Measurements from ENCODE around the gene PATE2.

Gene PATE2

GRCh38 chr11:125787827-125788226 is 9.2 kb upstream of the PATE2 start, which contains the start of gene PATE3:
Gene PATE3, plus strand, starts transcription at chr11:125788127. Its CDS starts 25 bp downstream, at chr11:125788152.
- no peak within 1 kb of the TSS for H3K4me3 ChIP-seq (ENCODE audit: low read length)
- no peaks in the 10 kb centered on the region for H3F3A ChIP-seq (ENCODE audit: control insufficient read depth, insufficient read depth)
- no peaks in the 10 kb centered on the region for H3K9me2 ChIP-seq (replicated peaks; ENCODE audit: control insufficient read depth, low read length)
- H3K4me1 ChIP-seq (ENCODE audit: control insufficient read depth, low read length), result no peaks in the 10 kb centered on the region
- H4K20me1 ChIP-seq (ENCODE audit: control insufficient read depth, insufficient read depth, low read depth, low read length), result no peaks in the 10 kb centered on the region
- TF ChIP-seq CTCF (IDR thresholded peaks at IDR 0.05; ENCODE audit: low read depth, low read length, poor library complexity, severe bottlenecking), result no peak
- no peak for TF ChIP-seq EZH2phosphoT487 (IDR thresholded peaks at IDR 0.05; ENCODE audit: borderline replicate concordance, low read length)
- no peak within 1 kb of the TSS for H3K4me2 ChIP-seq (ENCODE audit: low read length)
- no peaks in the 10 kb centered on the region for H3K27me3 ChIP-seq (ENCODE audit: control insufficient read depth, low read length)
- H3K79me2 ChIP-seq (ENCODE audit: control insufficient read depth, low read length), result no peaks in the 10 kb centered on the region
- no peaks in the 10 kb centered on the region for H3K9me3 ChIP-seq (ENCODE audit: control insufficient read depth, insufficient read depth, low read length)
- no peaks in the 10 kb centered on the region for H3K36me3 ChIP-seq (ENCODE audit: control insufficient read depth, low read length)
- no peak within 1 kb of the TSS for H3K27ac ChIP-seq (ENCODE audit: low read depth, low read length)

GRCh38 chr11:125784678-125785077 is 6.0 kb upstream of the PATE2 start:
- no peaks in the 10 kb centered on the region for H3F3A ChIP-seq (ENCODE audit: control insufficient read depth, insufficient read depth)
- H3K9me3 ChIP-seq (ENCODE audit: control insufficient read depth, insufficient read depth, low read length), result no peaks in the 10 kb centered on the region
- H3K4me3 ChIP-seq (ENCODE audit: low read length), result no peak overlapping the region
- H3K9me2 ChIP-seq (replicated peaks; ENCODE audit: control insufficient read depth, low read length), result no peaks in the 10 kb centered on the region
- no peak overlapping the region for H3K4me2 ChIP-seq (ENCODE audit: low read length)
- no peaks in the 10 kb centered on the region for H4K20me1 ChIP-seq (ENCODE audit: control insufficient read depth, insufficient read depth, low read depth, low read length)
- H3K79me2 ChIP-seq (ENCODE audit: control insufficient read depth, low read length), result no peaks in the 10 kb centered on the region
- H3K36me3 ChIP-seq (ENCODE audit: control insufficient read depth, low read length), result no peaks in the 10 kb centered on the region
- H3K4me1 ChIP-seq (ENCODE audit: control insufficient read depth, low read length), result no peaks in the 10 kb centered on the region
- TF ChIP-seq CTCF (IDR thresholded peaks at IDR 0.05; ENCODE audit: low read depth, low read length, poor library complexity, severe bottlenecking) (no peak), EZH2phosphoT487 (IDR thresholded peaks at IDR 0.05; ENCODE audit: borderline replicate concordance, low read length) (no peak)
- no peak overlapping the region for H3K27ac ChIP-seq (ENCODE audit: low read depth, low read length)
- H3K27me3 ChIP-seq (ENCODE audit: control insufficient read depth, low read length), result no peaks in the 10 kb centered on the region

GRCh38 chr11:125777309-125777708 is 1.3 kb downstream of the PATE2 start:
- peaks cover under 1% of the 10 kb centered on the region for H3K27me3 ChIP-seq (ENCODE audit: control insufficient read depth, low read length)
- H3K9me2 ChIP-seq (replicated peaks; ENCODE audit: control insufficient read depth, low read length), result no peaks in the 10 kb centered on the region
- H3K9me3 ChIP-seq (ENCODE audit: control insufficient read depth, insufficient read depth, low read length), result no peaks in the 10 kb centered on the region
- TF ChIP-seq EZH2phosphoT487 (IDR thresholded peaks at IDR 0.05; ENCODE audit: borderline replicate concordance, low read length) (no peak), CTCF (IDR thresholded peaks at IDR 0.05; ENCODE audit: low read depth, low read length, poor library complexity, severe bottlenecking) (no peak)
- H3K4me2 ChIP-seq (ENCODE audit: low read length), result no peak overlapping the region
- H3K36me3 ChIP-seq (ENCODE audit: control insufficient read depth, low read length), result no peaks in the 10 kb centered on the region
- no peaks in the 10 kb centered on the region for H3K4me1 ChIP-seq (ENCODE audit: control insufficient read depth, low read length)
- no peaks in the 10 kb centered on the region for H3K79me2 ChIP-seq (ENCODE audit: control insufficient read depth, low read length)
- H3K4me3 ChIP-seq (ENCODE audit: low read length), result no peak overlapping the region
- no peak overlapping the region for H3K27ac ChIP-seq (ENCODE audit: low read depth, low read length)
- H4K20me1 ChIP-seq (ENCODE audit: control insufficient read depth, insufficient read depth, low read depth, low read length), result no peaks in the 10 kb centered on the region
- no peaks in the 10 kb centered on the region for H3F3A ChIP-seq (ENCODE audit: control insufficient read depth, insufficient read depth)

All from DOHH2 (cell line).